HUES48 (cell line): Measurements from ENCODE around the gene ZNF672.
A peak's percentile ranks its signal among the peaks of the same experiment; 100 is the strongest.
"Not testable (repeated sequence)": the region's sequence is repeated elsewhere in the genome, so short reads cannot be mapped to it uniquely, and the experiment has no call there.

Experiments
- H3K27ac ChIP-seq: one replicate; pipeline ENCODE4 v1.7.0; 2013; ENCODE audit warnings: low read depth, low read length, inconsistent platforms
- H3K27me3 ChIP-seq: 2 replicates; pipeline ENCODE4 v1.6.1; 2013; ENCODE audit warnings: mild to moderate bottlenecking, low read length; ENCODE audit not compliant: control insufficient read depth, insufficient read depth
- H3K36me3 ChIP-seq: 2 replicates; pipeline ENCODE4 v1.6.1; 2013; ENCODE audit warnings: low read length; ENCODE audit not compliant: control insufficient read depth, insufficient read depth
- H3K4me1 ChIP-seq: 2 replicates; pipeline ENCODE4 v1.6.1; 2013; ENCODE audit warnings: mild to moderate bottlenecking, low read length; ENCODE audit not compliant: control insufficient read depth, insufficient read depth
- H3K4me3 ChIP-seq: 2 replicates; pipeline ENCODE4 v1.5.1; 2013; ENCODE audit warnings: mild to moderate bottlenecking, low read depth, low read length
- H3K9ac ChIP-seq: 2 replicates; pipeline ENCODE4 v1.6.1; 2013; ENCODE audit warnings: mild to moderate bottlenecking, low read depth, low read length, moderate library complexity
- H3K9me3 ChIP-seq: 2 replicates; pipeline ENCODE4 v1.6.1; 2013; ENCODE audit warnings: low read length; ENCODE audit not compliant: control insufficient read depth, insufficient read depth

The ZNF672 gene

DNA sequence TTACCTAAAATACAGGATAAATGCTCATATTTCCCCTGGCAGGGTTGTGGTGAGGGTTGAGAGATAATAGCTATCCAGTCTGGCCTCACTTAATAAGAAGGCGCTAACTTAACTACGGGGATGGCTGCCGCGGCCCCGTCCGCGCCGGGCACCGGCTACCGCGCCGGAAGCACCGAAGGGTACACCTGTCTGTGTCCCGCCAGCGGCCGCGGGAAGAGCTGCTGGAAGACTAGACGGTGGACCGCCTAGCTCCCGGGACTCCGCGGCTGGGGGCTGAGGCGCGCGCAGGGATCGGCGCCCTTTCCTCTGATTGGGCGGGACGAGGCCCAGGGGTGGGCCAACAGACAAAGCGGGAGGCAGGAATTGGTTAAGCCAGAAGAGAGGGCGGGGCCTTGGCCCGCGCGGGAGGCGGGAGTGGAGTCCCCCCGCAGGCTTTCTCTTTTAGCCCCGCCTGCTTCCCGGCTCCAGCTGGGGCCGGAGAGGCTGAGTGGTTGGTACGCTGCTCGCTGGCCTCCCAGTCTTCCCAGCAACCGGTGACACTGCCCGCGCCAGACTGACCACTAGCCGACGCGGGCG is at the start of gene ZNF672:
ZNF672 (plus strand) TSS at position 444 of the 576 bp plus-strand sequence. CDS start 9,051 bp downstream, outside the sequence.
- Histone ChIP-seq H3K27ac (peak within 1 kb of the TSS; percentile 86), H3K9ac (peak within 1 kb of the TSS; percentile 87), H3K9me3 (no peaks in the 10 kb centered on the region), H3K27me3 (peaks cover 6% of the 10 kb centered on the region; the same call in 1 of the 2 replicates), H3K4me1 (0 out of 2 replicates have a peak, but pooled peaks cover 8% of the 10 kb centered on the region), H3K36me3 (no peaks in the 10 kb centered on the region), H3K4me3 (peak within 1 kb of the TSS; percentile 92)

DNA sequence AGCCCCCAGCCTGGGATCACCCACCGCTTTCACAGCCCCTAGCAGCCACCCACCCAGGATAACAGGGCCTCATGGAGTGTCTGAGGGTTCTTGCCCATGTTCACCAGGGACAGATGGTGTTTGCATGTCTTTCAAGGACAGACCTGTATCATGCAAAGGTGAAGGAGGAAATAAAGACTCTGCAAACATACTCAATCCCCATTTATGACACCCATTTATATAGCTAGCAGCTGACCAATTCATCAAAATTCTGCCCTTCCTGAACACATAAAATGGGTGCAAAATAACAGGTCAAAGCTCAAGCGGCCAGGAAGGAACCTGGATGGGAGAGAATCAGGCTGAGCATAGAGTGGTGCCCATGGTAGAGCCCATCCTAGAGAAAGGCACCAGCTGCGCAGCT is 49.7 kb upstream of the ZNF672 start:
- Histone ChIP-seq H3K36me3 (no peaks in the 10 kb centered on the region), H3K27ac (no peak overlapping the region), H3K4me3 (no peak overlapping the region), H3K27me3 (no peaks in the 10 kb centered on the region), H3K9me3 (peaks cover 86% of the 10 kb centered on the region), H3K4me1 (no peaks in the 10 kb centered on the region), H3K9ac (no peak overlapping the region)

DNA sequence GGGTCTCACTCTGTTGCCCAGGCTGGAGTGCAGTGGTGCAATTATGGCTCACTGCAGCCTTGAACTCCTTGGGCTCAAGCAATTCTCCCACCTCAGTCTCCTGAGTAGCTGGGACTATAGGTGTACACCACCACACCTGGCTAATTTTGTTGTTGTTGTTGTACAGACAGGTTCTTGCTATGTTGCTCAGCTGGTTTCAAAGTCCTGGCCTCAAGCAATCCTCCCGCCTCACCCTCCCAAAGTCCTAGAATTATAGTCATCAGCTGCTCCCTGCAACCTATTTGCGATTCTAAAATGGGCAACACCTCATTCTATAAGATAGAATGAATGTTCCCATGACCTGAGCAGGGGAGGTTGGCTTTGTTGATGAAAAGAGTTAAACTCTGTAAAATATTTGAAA is 48.7 kb upstream of the ZNF672 start:
- H3K9ac ChIP-seq, H3K4me3 ChIP-seq, H3K27me3 ChIP-seq, H3K36me3 ChIP-seq, H3K27ac ChIP-seq, H3K4me1 ChIP-seq: not testable (repeated sequence)
- H3K9me3 ChIP-seq: peaks cover 86% of the 10 kb centered on the region

DNA sequence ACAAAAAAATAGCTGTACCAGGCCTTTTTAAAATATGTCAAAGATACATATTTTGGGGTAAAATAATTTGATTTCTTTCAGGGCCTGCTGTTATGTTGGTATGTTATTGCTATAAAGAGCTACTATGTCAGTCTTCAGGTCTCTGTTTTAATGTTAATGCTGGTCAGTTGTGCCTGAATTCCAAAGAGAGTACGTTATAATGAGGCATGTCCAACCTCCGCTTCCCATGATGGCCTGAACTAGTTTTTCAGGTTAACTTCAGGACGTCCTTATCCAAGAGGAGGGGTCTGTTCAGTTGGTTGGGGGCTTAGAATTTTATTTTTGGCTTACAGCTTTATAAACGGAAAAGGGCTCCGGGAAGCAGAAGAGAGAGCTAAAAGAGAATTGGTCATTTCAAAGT is 47.6 kb upstream of the ZNF672 start:
- no peak overlapping the region for H3K4me3 ChIP-seq
- H3K36me3 ChIP-seq: no peaks in the 10 kb centered on the region
- H3K27me3 ChIP-seq: no peaks in the 10 kb centered on the region
- H3K9me3 ChIP-seq: peaks cover 88% of the 10 kb centered on the region
- H3K9ac ChIP-seq: no peak overlapping the region
- no peaks in the 10 kb centered on the region for H3K4me1 ChIP-seq
- H3K27ac ChIP-seq: no peak overlapping the region

- Histone ChIP-seq H3K4me1 (no peaks in the 10 kb centered on the region), H3K9me3 (peaks cover 85% of the 10 kb centered on the region), H3K36me3 (no peaks in the 10 kb centered on the region), H3K27ac (no peak overlapping the region), H3K9ac (no peak overlapping the region), H3K4me3 (no peak overlapping the region), H3K27me3 (no peaks in the 10 kb centered on the region)
Measured at GRCh38 chr1:248791010-248791409, 47.0 kb upstream of the ZNF672 start.

DNA sequence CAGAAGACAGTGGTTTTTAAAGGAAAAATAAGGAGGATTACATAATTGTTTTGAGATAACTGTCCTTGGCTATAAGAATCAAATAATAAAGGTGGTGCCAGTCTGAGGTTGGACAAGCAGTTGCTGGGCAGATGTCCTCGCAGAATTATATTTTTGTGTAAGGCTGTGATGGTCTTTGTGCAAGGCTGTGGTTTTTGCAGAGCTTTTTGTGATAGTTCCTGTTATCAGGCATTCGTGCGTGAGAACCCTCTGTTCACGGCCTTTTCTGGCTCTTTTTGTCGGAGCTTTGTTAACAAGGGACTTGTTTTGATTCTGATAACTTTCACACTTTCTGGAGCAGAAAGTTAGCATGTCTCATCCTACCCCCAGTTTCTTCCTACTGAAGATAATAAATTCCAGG is 45.7 kb upstream of the ZNF672 start:
- Histone ChIP-seq H3K4me1 (no peaks in the 10 kb centered on the region), H3K4me3 (no peak overlapping the region), H3K9me3 (peaks cover 73% of the 10 kb centered on the region)

DNA sequence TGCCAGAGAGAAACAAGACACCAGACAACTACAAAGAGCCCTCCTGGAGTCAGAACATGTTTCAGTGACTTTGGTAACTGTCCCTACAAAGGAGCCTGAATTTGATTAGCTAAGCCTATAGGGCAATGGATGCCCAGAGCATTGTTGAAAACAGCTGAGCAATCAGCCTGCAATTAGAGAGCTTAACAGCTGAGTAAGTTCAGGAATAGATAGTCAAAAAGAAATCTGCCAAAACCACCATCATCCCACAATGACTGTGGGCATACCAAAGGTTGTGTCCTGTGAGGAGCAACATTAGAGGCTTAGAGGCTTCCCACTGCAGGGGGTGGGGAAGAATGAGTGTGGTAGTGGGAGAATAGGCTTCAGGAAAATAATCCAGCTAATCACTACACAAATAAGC is 44.4 kb upstream of the ZNF672 start:
- Histone ChIP-seq H3K9me3 (peaks cover 73% of the 10 kb centered on the region), H3K9ac (no peak overlapping the region), H3K4me1 (no peaks in the 10 kb centered on the region), H3K4me3 (no peak overlapping the region), H3K36me3 (no peaks in the 10 kb centered on the region), H3K27me3 (no peaks in the 10 kb centered on the region), H3K27ac (no peak overlapping the region)

More for the DNA sequence above, 45.7 kb upstream of the ZNF672 start:
- H3K36me3 ChIP-seq: no peaks in the 10 kb centered on the region
- H3K9ac ChIP-seq: no peak overlapping the region
- H3K27ac ChIP-seq: no peak overlapping the region
- no peaks in the 10 kb centered on the region for H3K27me3 ChIP-seq

DNA sequence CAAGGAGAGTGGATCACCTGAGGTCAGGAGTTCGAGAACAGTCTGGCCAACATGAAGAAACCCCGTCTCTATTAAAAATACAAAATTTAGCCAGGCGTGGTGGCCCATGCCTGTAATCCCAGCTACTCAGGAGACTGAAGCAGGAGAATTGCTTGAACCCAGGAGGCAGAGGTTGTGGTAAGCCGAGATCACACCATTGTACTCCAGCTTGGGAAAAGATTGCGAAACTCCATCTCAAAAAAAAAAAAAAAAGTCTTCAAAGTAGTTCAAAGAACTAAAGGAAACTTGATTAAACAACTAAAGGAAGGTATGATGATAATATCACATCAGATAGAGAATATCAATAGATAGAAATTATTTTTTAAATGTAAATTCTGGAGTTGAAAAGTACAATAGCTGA is 43.4 kb upstream of the ZNF672 start:
- not testable (repeated sequence) for H3K36me3 ChIP-seq, H3K4me1 ChIP-seq, H3K9ac ChIP-seq, H3K27me3 ChIP-seq, H3K27ac ChIP-seq, H3K4me3 ChIP-seq
- peaks cover 71% of the 10 kb centered on the region for H3K9me3 ChIP-seq

GRCh38 chr1:248798791-248799190 is 39.2 kb upstream of the ZNF672 start:
- H3K4me1 ChIP-seq: no peaks in the 10 kb centered on the region
- H3K36me3 ChIP-seq: no peaks in the 10 kb centered on the region
- H3K4me3 ChIP-seq: no peak overlapping the region
- no peak overlapping the region for H3K27ac ChIP-seq
- H3K9me3 ChIP-seq: peaks cover 69% of the 10 kb centered on the region
- no peak overlapping the region for H3K9ac ChIP-seq
- H3K27me3 ChIP-seq: no peaks in the 10 kb centered on the region

DNA sequence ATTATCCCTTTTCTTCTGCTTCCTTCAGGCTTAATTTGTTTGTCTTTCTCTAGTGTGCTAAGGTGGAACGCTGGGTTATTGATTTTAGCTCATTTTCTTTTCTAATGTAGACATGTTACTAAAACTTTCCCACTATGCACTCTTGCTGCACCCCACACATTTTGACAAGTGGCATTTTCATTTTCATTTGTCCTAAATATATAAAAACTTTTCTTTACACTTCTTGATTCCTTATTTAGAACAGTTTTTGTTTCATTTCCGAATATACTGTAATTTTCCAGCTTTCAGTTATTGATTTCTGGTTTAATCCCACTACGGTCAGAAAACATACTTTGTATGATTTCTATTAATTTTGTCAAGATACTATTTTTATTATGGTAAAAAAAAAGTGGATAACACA is 37.6 kb upstream of the ZNF672 start:
- Histone ChIP-seq H3K9me3 (peaks cover 65% of the 10 kb centered on the region), H3K4me3 (no peak overlapping the region), H3K27me3 (no peaks in the 10 kb centered on the region), H3K36me3 (no peaks in the 10 kb centered on the region), H3K4me1 (no peaks in the 10 kb centered on the region), H3K9ac (no peak overlapping the region), H3K27ac (no peak overlapping the region)

DNA sequence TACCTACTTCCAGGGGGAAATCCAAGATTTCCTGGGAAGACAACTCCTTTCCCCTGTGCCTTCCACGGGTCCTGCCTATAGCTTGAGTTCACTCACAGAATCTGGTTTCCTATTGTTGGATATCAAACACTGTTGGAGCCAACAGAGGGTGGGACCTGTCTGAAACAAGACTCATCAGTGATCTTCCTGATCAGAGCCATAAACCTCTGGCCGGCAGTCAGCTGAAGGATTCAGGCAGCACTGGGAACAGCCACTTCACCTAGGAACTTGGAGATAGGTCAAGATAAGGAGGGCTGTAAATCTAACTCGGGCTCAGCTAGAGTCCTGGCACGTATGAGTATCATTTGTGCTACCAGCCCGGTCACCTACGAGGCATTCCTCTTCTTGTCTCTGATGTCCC is 35.6 kb upstream of the ZNF672 start:
- H3K4me1 ChIP-seq: no peaks in the 10 kb centered on the region

More for the DNA sequence above, 35.6 kb upstream of the ZNF672 start:
- Histone ChIP-seq H3K4me3 (no peak overlapping the region), H3K27ac (no peak overlapping the region), H3K9me3 (peaks cover 65% of the 10 kb centered on the region), H3K27me3 (no peaks in the 10 kb centered on the region), H3K36me3 (no peaks in the 10 kb centered on the region), H3K9ac (no peak overlapping the region)
